Pons (tissue), 1 donor: ENCODE results near the gene TMEM92.
"Not testable (repeated sequence)": the region's sequence is repeated elsewhere in the genome, so short reads cannot be mapped to it uniquely, and the experiment has no call there.

Experiments used
- DNase-seq: peaks from one replicate; pipeline ENCODE4 v3.0.0-alpha.2; 2016; ENCODE audit warnings: low spot score

Gene TMEM92

GRCh38 chr17:50301891-50302584, 27.8 kb downstream of the TMEM92 start:
- DNase-seq, result no peak

GRCh38 chr17:50303051-50303450, 28.8 kb downstream of the TMEM92 start:
- no peak for DNase-seq

GRCh38 chr17:50303596-50303995, 29.3 kb downstream of the TMEM92 start:
- no peak for DNase-seq

- no peak for DNase-seq
These were observed 30.6 kb downstream of the TMEM92 start for GRCh38 chr17:50304781-50305404.

- DNase-seq, result no peak
These were observed 33.4 kb downstream of the TMEM92 start for GRCh38 chr17:50307654-50308053.

GRCh38 chr17:50308666-50309065, 34.4 kb downstream of the TMEM92 start:
- DNase-seq, result no peak

- no peak for DNase-seq
These were observed 36.3 kb downstream of the TMEM92 start for GRCh38 chr17:50310455-50311111.

- DNase-seq, result no peak
These were observed 36.8 kb downstream of the TMEM92 start for GRCh38 chr17:50311112-50311460.

- DNase-seq, result no peak
These were observed 37.2 kb downstream of the TMEM92 start for GRCh38 chr17:50311483-50311882.

GRCh38 chr17:50312308-50312707, 38.0 kb downstream of the TMEM92 start:
- no peak for DNase-seq

GRCh38 chr17:50314456-50315011, 40.3 kb downstream of the TMEM92 start:
- DNase-seq, result no peak

- DNase-seq, result no peak
These were observed 41.8 kb downstream of the TMEM92 start for GRCh38 chr17:50316016-50316587.

- not testable (repeated sequence) for DNase-seq
These were observed 42.4 kb downstream of the TMEM92 start for GRCh38 chr17:50316660-50317059.

- no peak for DNase-seq
These were observed 42.9 kb downstream of the TMEM92 start for GRCh38 chr17:50317121-50317520.

GRCh38 chr17:50318501-50319285, 44.4 kb downstream of the TMEM92 start:
- DNase-seq, result no peak

- DNase-seq, result no peak
These were observed 45.2 kb downstream of the TMEM92 start for GRCh38 chr17:50319306-50320004.

GRCh38 chr17:50322271-50322670, 48.0 kb downstream of the TMEM92 start:
- DNase-seq, result no peak

GRCh38 chr17:50323060-50323459, 48.8 kb downstream of the TMEM92 start:
- no peak for DNase-seq

- DNase-seq, result no peak
These were observed 51.6 kb downstream of the TMEM92 start for GRCh38 chr17:50325906-50326305.

GRCh38 chr17:50326831-50327364, 52.6 kb downstream of the TMEM92 start:
- no peak for DNase-seq
